GM21390 (cell line): ENCODE measurements around the gene PRM2.

ENCODE experiments used
- ATAC-seq: cut with Tn5 transposase; IDR thresholded peaks from one replicate; pipeline ENCODE4 v1.9.1; 2021; ENCODE audit not compliant: unreplicated experiment

The PRM2 gene

DNA sequence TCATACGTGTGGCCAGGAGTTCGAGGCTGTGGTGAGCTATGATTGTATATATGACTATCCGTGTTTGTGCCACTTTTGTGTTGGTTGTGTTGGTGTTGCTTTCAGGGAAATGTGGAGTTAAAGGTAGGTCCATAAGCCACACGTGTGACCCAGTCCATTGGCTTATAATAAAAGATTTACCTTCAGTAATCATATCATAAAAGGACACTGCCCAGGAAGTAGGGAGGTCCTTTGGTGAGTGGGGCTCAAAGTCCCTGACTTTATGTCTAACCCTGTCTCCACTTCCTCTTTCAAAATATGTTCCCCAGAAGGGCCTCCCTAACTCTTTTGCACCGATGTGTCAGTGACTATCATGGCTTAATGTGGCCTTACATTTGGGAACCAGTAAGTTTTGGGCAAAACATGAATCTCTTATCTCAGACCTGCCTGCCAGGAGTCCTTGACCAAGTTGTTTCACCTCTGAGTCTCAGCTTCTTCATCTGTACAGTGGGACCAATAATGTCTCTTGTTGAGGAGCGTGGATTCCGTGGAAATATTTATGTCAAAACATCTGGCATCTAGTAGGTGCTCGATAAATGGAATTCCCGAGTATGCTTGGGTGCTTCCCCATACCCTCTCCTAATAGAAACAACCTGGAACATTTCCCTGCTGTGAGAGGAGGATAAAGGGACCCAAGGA, 12.0 kb downstream of the PRM2 start:
- ATAC-seq: no peak

GRCh38 chr16:11263737-11264136, 12.5 kb downstream of the PRM2 start:
- ATAC-seq: no peak

- ATAC-seq: no peak
Measured at GRCh38 chr16:11262915-11263314, 13.4 kb downstream of the PRM2 start.

- ATAC-seq: no peak
Measured at GRCh38 chr16:11260596-11260966, 15.7 kb downstream of the PRM2 start.

DNA sequence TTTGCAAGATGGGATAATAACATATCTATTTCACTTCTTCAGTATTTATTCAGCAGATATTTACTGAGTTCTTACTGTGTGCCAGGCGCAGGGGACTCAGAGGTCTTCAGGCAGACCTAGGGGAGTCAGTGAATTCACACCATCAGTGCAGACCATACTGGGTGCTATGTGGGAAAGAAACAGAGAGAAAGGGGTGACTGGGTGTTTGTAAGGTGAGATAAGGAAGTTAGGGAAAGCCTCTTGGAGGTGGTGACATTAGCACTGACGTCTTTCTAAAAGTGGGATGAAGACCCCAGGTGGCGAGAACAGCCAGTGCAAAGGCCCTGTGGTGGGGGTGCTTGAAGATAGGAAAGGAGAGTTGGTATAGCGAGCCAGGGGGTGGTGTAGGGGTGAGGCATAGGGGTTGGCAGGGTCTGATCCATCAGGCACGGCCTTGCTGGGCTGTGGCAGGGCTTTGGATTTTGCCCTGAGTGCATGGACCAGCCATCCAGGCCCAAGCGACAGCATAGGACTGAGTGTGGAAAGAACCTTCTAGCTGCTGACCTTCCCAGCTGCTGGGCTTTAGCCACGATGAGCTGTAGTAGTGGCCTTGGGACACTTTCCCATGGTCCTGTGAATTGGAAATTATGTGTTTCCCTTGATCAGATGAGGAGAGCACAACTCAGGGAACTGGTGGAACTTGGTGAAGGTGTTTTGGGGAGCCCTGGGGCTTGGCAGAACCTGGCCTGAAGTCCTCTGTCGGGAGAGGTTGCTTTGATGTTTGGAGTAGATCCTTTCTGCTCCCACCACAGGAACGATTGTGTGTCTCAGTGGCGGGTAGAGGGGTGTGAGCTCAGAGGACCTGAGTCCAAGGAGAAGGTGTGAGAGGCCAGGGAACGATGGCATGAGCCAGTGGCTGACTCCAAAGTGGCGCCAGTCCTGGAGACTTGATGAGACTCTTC, 16.4 kb downstream of the PRM2 start:
- ATAC-seq: no peak

- no peak for ATAC-seq
Measured at GRCh38 chr16:11258553-11259492, 17.5 kb downstream of the PRM2 start.

DNA sequence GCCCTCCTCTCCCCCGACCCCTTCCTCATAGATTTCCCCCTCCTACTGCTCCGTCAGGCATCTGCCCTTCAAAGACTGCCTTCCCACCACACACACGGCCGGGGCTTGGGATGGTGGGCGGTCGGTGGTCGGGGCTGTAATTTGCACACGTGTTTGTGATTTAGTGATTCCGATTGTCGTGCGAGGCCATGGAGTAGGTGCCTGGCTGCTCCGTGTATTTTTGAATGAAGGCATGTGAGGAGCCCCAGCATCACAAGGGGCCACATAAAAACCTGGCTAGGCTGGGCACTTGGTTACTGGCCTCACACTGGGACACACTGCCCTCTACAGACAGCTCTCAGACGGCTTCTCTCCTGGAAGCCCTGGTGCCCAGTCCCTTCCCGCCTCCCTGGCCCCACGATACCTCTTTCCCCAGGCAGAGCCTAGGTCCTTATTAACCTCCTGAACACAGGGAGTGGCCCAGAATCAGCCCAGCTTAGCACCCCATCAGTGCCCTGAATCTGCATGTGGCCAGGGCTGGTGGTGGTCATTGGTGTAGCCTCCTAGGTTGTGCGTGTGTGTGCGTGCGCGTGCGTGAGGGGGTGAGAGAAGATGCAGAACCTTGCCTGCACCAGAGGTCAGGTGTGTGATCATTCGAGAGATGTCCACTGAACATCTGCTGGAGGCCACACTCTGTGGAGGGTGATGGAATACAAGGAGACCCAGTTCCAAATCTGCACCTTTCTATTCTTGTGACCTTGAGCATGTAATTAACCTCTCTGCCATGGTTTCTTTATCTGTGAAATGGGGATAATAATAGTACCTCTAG, 18.9 kb downstream of the PRM2 start:
- no peak for ATAC-seq

DNA sequence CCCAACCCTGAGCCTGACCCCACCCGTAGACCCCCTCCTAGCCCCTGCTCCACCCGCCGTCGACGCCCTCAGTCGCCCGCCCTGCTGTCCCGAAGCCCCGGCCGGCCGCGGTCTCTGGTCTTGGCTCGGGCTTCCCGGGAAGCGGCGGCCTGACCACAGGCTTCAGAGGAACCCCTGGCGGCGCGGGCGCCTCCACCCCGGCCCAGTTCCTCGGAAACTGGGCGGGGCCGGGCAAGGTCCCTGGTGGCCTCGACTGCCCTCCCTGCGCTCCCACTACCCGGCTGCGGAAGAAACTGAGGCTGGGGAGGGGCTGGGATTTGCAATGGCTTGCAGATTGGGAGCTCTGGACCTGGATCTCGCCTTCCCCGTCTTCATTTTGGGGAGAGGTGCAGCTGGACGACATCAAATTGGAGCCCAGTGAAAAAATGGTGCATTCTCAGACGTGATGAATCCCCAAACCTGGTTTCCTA, 19.6 kb downstream of the PRM2 start:
- no peak for ATAC-seq

GRCh38 chr16:11255737-11256660, 20.3 kb downstream of the PRM2 start, which contains the start of gene SOCS1:
Gene SOCS1, minus strand, starts transcription at chr16:11256204. Its CDS starts 726 bp downstream, at chr16:11255478.
- peak; percentile 49 for ATAC-seq

DNA sequence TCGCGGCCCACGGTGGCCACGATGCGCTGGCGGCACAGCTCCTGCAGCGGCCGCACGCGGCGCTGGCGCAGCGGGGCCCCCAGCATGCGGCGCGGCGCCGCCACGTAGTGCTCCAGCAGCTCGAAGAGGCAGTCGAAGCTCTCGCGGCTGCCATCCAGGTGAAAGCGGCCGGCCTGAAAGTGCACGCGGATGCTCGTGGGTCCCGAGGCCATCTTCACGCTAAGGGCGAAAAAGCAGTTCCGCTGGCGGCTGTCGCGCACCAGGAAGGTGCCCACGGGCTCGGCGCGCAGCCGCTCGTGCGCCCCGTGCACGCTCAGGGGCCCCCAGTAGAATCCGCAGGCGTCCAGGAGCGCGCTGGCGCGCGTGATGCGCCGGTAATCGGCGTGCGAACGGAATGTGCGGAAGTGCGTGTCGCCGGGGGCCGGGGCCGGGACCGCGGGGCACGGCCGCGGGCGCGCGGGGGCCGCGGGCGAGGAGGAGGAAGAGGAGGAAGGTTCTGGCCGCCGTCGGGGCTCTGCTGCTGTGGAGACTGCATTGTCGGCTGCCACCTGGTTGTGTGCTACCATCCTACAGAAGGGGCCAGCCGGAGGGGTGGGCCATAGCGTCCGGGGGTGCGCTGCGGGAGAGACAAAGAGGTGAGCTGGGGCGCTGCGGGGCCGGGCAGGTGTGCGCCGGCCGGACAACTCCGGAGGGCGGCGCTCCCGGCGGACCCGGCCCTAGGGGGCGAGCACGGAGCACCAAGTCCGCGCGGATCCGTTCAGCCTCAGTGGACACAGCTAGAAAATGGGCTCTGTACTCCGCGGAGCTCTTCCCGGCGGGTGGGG, 21.2 kb downstream of the PRM2 start:
- ATAC-seq: no peak

GRCh38 chr16:11253995-11254912, 22.0 kb downstream of the PRM2 start:
- ATAC-seq: no peak

DNA sequence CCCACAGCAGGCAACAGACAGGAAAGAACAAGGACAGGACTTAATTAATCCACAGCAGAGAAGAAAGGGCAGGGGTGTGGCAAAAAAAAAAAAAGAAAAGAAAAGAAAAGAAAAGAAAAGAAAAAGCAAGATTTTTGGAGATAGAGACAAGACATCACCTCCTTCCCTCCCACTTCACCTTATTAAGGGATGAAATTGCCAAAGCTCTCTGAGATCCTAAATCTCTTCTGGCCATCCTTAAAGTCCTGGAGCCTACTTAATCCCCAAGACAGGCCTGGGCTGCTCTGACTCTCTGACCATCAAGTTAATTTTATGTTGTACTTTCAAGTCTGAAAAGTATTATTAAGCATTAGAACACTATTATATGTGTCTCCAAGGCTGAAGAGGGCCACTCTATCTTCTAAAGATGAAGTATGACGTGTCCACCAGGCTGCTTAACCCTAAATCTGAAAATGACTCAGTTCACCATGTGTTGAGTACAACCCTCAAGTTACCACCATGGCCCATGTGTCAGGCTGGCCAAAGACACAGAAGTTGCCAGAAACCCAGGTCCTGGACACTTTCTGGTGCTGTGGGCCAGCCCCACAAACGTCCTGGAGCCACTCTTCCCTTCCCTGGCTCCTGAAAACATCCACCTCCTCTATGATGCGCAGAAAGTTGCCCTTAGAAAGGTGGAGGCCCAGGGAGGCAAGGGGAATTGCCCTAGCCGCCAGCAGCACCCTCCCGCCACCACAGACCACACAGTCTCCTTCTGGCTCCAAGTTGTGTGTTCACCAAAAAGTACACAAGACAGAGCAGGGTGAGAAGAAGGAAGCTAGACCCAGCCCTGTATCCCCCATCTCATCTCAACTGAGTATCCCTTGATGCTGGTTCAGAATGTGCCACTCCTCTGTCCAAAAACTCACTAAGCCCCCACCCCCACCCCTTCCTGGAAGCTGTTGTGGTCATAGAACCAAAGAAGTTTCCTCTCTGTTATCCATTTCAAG, 23.0 kb downstream of the PRM2 start:
- ATAC-seq: no peak

GRCh38 chr16:11252482-11252931, 23.8 kb downstream of the PRM2 start:
- ATAC-seq: no peak

DNA sequence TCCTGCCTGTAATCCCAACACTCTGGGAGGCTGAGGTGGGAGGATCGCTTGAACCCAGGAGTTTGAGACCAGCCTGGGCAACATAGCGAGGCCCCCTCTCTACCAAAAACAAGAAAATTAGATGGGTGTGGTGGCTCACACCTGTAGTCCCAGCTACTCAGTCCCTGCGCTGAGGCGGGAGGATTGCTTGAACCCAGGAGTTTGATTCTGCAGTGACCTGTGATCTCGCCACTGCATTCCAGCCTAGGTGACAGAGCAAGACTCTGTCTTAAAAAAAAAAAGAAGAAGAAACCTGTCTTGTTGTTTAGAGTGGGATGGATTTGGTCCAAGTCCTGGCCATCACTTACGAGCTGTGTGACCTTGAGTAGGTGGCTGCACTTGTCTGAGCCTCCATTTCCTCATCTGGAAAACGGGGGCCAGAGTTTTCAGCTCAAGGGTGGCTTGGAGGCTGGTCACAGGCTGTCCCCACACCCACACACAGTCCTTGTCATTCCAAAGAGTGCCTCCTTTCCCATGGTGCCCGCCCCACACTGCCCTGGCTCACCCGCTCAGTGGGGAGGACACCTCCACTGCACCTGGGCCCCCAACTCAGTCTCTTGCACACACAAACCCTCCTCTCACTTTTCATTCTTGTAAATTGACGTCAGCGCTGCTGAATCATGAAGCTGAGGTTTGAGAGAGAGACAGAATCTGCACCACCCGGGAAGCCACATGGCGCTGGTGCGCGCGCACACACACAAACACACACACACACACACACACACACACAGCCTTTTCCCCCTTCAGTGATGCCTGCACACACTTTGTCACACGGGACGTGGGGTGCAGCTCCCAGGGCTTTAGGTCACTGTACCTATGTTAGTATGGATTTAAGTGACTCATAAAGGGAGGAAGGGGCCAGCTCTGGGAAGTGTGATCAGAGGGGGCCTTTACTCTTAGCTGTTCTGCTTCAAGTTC, 24.5 kb downstream of the PRM2 start:
- no peak for ATAC-seq
